BJ (cell line): ENCODE results near the gene SMARCC2. TPM values are rescaled to one million over a fixed set of nuclear protein-coding genes. Genes with fewer than 3 reads are reported as not detected.

ENCODE experiments used
- CTCF ChIA-PET: fragments of 350-600 bp; formaldehyde crosslinking; extraction: SDS; loops from one replicate; lab custom pipeline; 2021; ENCODE audit warnings: antibody characterized with exemption, inconsistent platforms; lab: Yijun Ruan, JAX
- POLR2A ChIA-PET: fragments of 300-600 bp; sonication (Branson Sonifier 250); formaldehyde crosslinking; extraction: SDS; loops from one replicate; lab custom pipeline; 2021; ENCODE audit warnings: antibody characterized with exemption; lab: Charles Lee
- DNase-seq: peaks from one replicate; pipeline ENCODE4 v3.0.0-alpha.2; 2011; ENCODE audit warnings: low read depth
- H3K27me3 ChIP-seq: 2 replicates; pipeline ENCODE4 v1.6.0; 2011; ENCODE audit warnings: low read length; ENCODE audit not compliant: control insufficient read depth, insufficient read depth
- H3K36me3 ChIP-seq: 2 replicates; pipeline ENCODE4 v1.5.1; 2011; ENCODE audit warnings: low read length; ENCODE audit not compliant: control insufficient read depth, insufficient read depth
- H3K4me3 ChIP-seq: 2 replicates; pipeline ENCODE4 v1.5.1; 2011; ENCODE audit warnings: low read depth, mild to moderate bottlenecking, control low read depth, low read length
- CTCF ChIP-seq: IDR thresholded peaks from 2 replicates; pipeline ENCODE4 v1.5.1; 2011; ENCODE audit warnings: low read depth, mild to moderate bottlenecking, control low read depth, inconsistent platforms, low read length, moderate library complexity; ENCODE audit not compliant: insufficient read depth
- polyA plus RNA-seq: library from polyadenylated mRNA; depleted of rRNA; stranded (reverse); fragments of >200 nt; gene quantifications from 2 replicates; pipeline ENCODE4 v1.2.3, GENCODE V29; 2011

The SMARCC2 gene
- polyA plus RNA-seq, 1 experiment, result 60.7 TPM

GRCh38 chr12:56160193-56160763 is 29.0 kb downstream of the SMARCC2 start:
- H3K27me3 ChIP-seq, result no peaks in the 10 kb centered on the region
- no peak for DNase-seq
- no peak for TF ChIP-seq CTCF
- H3K36me3 ChIP-seq, result peaks cover 31% of the 10 kb centered on the region
- POLR2A ChIA-PET, result no interaction called here
- CTCF ChIA-PET, result interaction anchor here (1.1 to 8.7 kb wide), 5 partner anchors 14 to 41 kb away, joined by 3 to 56 read pairs (median 12); partner anchors contain the start of genes ESYT1, SMARCC2 and ZC3H10
- peak overlapping the region; percentile 64 for H3K4me3 ChIP-seq

GRCh38 chr12:56159482-56160192 is 29.6 kb downstream of the SMARCC2 start:
- peak overlapping the region; percentile 64 for H3K4me3 ChIP-seq
- DNase-seq, result no peak
- CTCF ChIA-PET, result interaction anchor here (2.2 to 8.7 kb wide), 4 partner anchors 29 to 40 kb away, joined by 8 to 56 read pairs (median 32); partner anchors contain the start of genes ESYT1, SMARCC2 and ZC3H10
- no peak for TF ChIP-seq CTCF
- POLR2A ChIA-PET, result interaction anchor here (0.8 to 1.3 kb wide), 2 partner anchors 19 to 41 kb away, joined by 3 to 4 read pairs; partner anchors contain the start of gene ZC3H10
- H3K27me3 ChIP-seq, result no peaks in the 10 kb centered on the region
- H3K36me3 ChIP-seq, result peaks cover 29% of the 10 kb centered on the region

GRCh38 chr12:56158926-56159461 is 30.3 kb downstream of the SMARCC2 start:
- CTCF ChIA-PET, result interaction anchor here (2.2 to 8.7 kb wide), 4 partner anchors 29 to 40 kb away, joined by 8 to 56 read pairs (median 32); partner anchors contain the start of genes ESYT1, SMARCC2 and ZC3H10
- POLR2A ChIA-PET, result interaction anchor here (0.8 to 1.3 kb wide), 4 partner anchors 19 to 157 kb away, joined by 3 to 8 read pairs (median 4); partner anchors contain the start of genes SMARCC2 and ZC3H10
- Histone ChIP-seq H3K36me3 (peaks cover 28% of the 10 kb centered on the region), H3K4me3 (peak overlapping the region; percentile 64), H3K27me3 (no peaks in the 10 kb centered on the region)
- peak; percentile 14 for DNase-seq
- TF ChIP-seq CTCF, result no peak

GRCh38 chr12:56158029-56158925 is 31.0 kb downstream of the SMARCC2 start, which contains the start of gene MYL6:
TSS of gene MYL6 (plus strand) at chr12:56158359. CDS start at chr12:56158402, 43 bp downstream.
- no peak for TF ChIP-seq CTCF
- POLR2A ChIA-PET, result interaction anchor here (0.5 to 1.3 kb wide), 7 partner anchors 20 to 158 kb away, joined by 3 to 14 read pairs (median 4); partner anchors contain the start of genes SMARCC2 and ZC3H10
- DNase-seq, result peak; percentile 85
- H3K36me3 ChIP-seq, result peaks cover 26% of the 10 kb centered on the region
- H3K27me3 ChIP-seq, result no peaks in the 10 kb centered on the region
- CTCF ChIA-PET, result interaction anchor here (0.5 to 8.7 kb wide), 5 partner anchors 30 to 111 kb away, joined by 4 to 56 read pairs (median 12); partner anchors contain the start of genes ESYT1, SMARCC2 and ZC3H10
- peak within 1 kb of the TSS; percentile 64 for H3K4me3 ChIP-seq
